ENCODE data around the gene HS3ST2. TPM values are rescaled to one million over a fixed set of nuclear protein-coding genes. Genes with fewer than 3 reads are reported as not detected.

HS3ST2 gene
- total RNA-seq, 1 experiment from 2014 or later: not detected

DNA sequence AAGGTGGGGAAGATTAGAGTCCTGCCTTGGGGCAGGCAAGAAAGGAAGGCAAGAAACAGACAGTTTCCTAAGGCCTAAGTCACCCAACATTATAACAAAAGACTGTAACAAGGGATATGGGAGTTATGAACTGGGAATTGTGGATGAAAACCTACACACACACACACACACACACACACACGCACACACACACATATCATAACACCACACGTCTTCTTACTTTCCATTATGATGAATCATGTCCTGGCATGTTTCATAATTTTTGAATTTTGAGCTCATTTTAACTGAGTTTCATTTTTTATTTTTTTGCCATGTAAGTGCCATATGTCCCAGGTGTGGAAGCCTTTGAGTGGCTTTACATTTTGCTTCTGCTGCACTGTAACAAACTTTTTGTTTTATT lies 29.9 kb downstream of the HS3ST2 start:
- H3K9me3 Mint-ChIP-seq (ENCODE audit: low read depth, unreplicated experiment): no peaks in the 10 kb centered on the region
- TF ChIP-seq, protein P1, sequence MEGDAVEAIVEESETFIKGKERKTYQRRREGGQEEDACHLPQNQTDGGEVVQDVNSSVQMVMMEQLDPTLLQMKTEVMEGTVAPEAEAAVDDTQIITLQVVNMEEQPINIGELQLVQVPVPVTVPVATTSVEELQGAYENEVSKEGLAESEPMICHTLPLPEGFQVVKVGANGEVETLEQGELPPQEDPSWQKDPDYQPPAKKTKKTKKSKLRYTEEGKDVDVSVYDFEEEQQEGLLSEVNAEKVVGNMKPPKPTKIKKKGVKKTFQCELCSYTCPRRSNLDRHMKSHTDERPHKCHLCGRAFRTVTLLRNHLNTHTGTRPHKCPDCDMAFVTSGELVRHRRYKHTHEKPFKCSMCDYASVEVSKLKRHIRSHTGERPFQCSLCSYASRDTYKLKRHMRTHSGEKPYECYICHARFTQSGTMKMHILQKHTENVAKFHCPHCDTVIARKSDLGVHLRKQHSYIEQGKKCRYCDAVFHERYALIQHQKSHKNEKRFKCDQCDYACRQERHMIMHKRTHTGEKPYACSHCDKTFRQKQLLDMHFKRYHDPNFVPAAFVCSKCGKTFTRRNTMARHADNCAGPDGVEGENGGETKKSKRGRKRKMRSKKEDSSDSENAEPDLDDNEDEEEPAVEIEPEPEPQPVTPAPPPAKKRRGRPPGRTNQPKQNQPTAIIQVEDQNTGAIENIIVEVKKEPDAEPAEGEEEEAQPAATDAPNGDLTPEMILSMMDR (IDR thresholded peaks at IDR 0.05; ENCODE audit: unreplicated experiment): no peak
- peaks cover 7% of the 10 kb centered on the region for H3K4me1 Mint-ChIP-seq (ENCODE audit: low read depth, unreplicated experiment)
- no peak overlapping the region for H3K27ac Mint-ChIP-seq (ENCODE audit: unreplicated experiment)
- no peaks in the 10 kb centered on the region for H3K27me3 Mint-ChIP-seq (ENCODE audit: unreplicated experiment)
- CTCF ChIA-PET: interaction anchor here (0.7 kb wide), 1 partner anchor 531 kb away, joined by 3 read pairs; no protein-coding TSS in a partner anchor
- BruUV-seq (replicated peaks): no TSS peak
- intact Hi-C loops (cut with micrococcal nuclease; ENCODE audit: unreplicated experiment): no loop called here
- no peaks in the 10 kb centered on the region for H3K36me3 Mint-ChIP-seq (ENCODE audit: insufficient read depth, unreplicated experiment)
- no peak for DNase-seq
- H3K4me3 Mint-ChIP-seq (ENCODE audit: low read depth, unreplicated experiment): no peak overlapping the region

DNA sequence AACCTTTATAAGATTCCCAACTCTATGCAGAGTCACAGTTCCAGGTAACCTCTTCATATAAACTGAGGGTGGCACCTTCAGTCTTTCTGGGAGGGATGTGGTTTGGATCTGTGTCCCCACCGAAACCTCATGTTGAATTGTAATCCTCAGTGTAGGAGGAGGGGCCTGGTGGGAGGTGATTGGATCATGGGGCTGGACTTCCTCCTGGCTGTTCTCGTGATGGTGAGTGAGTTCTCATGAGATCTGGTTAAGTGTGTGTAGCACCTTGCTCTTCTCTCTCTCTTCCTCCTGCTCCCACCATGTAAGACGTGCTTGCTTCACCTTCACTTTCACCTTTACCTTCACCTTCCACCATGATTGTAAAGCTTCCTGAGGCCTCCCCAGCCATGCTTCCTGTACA lies 30.5 kb downstream of the HS3ST2 start:
- H3K9me3 Mint-ChIP-seq (ENCODE audit: low read depth, unreplicated experiment): no peaks in the 10 kb centered on the region
- peaks cover 9% of the 10 kb centered on the region for H3K4me1 Mint-ChIP-seq (ENCODE audit: low read depth, unreplicated experiment)
- intact Hi-C loops (cut with micrococcal nuclease; ENCODE audit: unreplicated experiment): no loop called here
- no peak for DNase-seq
- no peaks in the 10 kb centered on the region for H3K36me3 Mint-ChIP-seq (ENCODE audit: insufficient read depth, unreplicated experiment)
- CTCF ChIA-PET: interaction anchor here (0.7 kb wide), 1 partner anchor 530 kb away, joined by 3 read pairs; no protein-coding TSS in a partner anchor
- no peaks in the 10 kb centered on the region for H3K27me3 Mint-ChIP-seq (ENCODE audit: unreplicated experiment)
- no peak overlapping the region for H3K4me3 Mint-ChIP-seq (ENCODE audit: low read depth, unreplicated experiment)
- TF ChIP-seq, protein P1 (IDR thresholded peaks at IDR 0.05; ENCODE audit: unreplicated experiment): no peak
- no peak overlapping the region for H3K27ac Mint-ChIP-seq (ENCODE audit: unreplicated experiment)
- BruUV-seq (replicated peaks): no TSS peak

DNA sequence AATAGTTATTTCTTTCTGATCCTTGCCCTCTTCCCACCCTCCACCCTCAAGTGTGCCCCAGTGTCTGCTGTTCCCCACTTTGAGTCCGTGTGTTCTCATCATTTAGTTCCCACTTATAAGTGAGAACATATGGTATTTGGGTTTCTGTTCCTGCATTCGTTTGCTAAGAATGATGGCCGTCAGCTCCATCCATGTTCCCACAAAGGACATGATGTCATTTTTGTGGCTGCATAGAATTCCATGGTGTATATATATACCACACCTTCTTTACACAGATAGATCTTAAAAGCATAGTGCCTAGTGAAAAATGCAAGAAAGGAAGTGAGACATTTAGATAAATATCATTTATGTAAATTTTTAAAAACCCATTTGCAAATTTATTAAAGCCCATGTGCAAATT lies 33.1 kb downstream of the HS3ST2 start:
- intact Hi-C loops (cut with micrococcal nuclease; ENCODE audit: unreplicated experiment): no loop called here
- Mint-ChIP-seq H3K27ac (ENCODE audit: unreplicated experiment) (no peak overlapping the region), H3K4me3 (ENCODE audit: low read depth, unreplicated experiment) (no peak overlapping the region), H3K36me3 (ENCODE audit: insufficient read depth, unreplicated experiment) (no peaks in the 10 kb centered on the region), H3K4me1 (ENCODE audit: low read depth, unreplicated experiment) (peaks cover 9% of the 10 kb centered on the region), H3K9me3 (ENCODE audit: low read depth, unreplicated experiment) (no peaks in the 10 kb centered on the region), H3K27me3 (ENCODE audit: unreplicated experiment) (peaks cover 18% of the 10 kb centered on the region)
- TF ChIP-seq, protein P1 (IDR thresholded peaks at IDR 0.05; ENCODE audit: unreplicated experiment): no peak
- CTCF ChIA-PET: interaction anchor here (1.2 kb wide), 1 partner anchor 11 kb away, joined by 7 read pairs; no protein-coding TSS in a partner anchor
- no TSS peak for BruUV-seq (replicated peaks)
- DNase-seq: no peak

DNA sequence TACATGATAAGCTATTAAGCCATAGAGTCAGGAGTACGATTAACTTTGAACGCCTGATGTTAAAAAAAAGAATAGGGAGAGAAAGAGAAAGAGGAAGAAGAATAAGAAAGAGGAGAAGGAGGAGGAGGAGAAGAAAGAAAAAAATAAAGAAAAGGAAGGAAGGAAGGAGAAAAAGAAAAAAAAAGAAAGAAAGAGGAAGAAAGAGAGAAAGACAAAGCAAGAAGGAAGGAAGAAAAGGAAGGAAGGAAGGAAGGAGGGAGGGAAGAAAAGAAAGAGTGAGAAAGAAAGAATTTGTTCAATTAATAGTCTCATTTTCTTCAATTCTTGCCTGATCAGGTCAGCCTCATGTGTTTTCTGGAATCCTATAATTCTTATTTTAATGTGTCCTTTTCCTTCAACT lies 33.7 kb downstream of the HS3ST2 start:
- Mint-ChIP-seq H3K9me3 (ENCODE audit: low read depth, unreplicated experiment) (no peaks in the 10 kb centered on the region), H3K27ac (ENCODE audit: unreplicated experiment) (no peak overlapping the region), H3K4me1 (ENCODE audit: low read depth, unreplicated experiment) (peaks cover 9% of the 10 kb centered on the region), H3K27me3 (ENCODE audit: unreplicated experiment) (peaks cover 24% of the 10 kb centered on the region), H3K36me3 (ENCODE audit: insufficient read depth, unreplicated experiment) (no peaks in the 10 kb centered on the region), H3K4me3 (ENCODE audit: low read depth, unreplicated experiment) (no peak overlapping the region)
- intact Hi-C loops (cut with micrococcal nuclease; ENCODE audit: unreplicated experiment): no loop called here
- no peak for DNase-seq
- TF ChIP-seq, protein P1 (IDR thresholded peaks at IDR 0.05; ENCODE audit: unreplicated experiment): no peak
- CTCF ChIA-PET: interaction anchor here (1.2 kb wide), 1 partner anchor 11 kb away, joined by 7 read pairs; no protein-coding TSS in a partner anchor
- no TSS peak for BruUV-seq (replicated peaks)
